ENCODE results near the gene CHRD. TPM values are rescaled to one million over a fixed set of nuclear protein-coding genes. Genes with fewer than 3 reads are reported as not detected.

CHRD gene
- polyA plus RNA-seq, 1 donor, result 3.7 TPM

GRCh38 chr3:184399410-184399809 is 19.6 kb downstream of the CHRD start:
- H3K4me3 ChIP-seq (ENCODE audit: low read length), result no peak overlapping the region
- no CpG with 5 or more reads among the region's 9 CpGs for WGBS (ENCODE audit: insufficient coverage, low lambda C conversion rate)

GRCh38 chr3:184405075-184406030 is 25.5 kb downstream of the CHRD start:
- H3K9me3 ChIP-seq (ENCODE audit: control insufficient read depth, low read depth, low read length), result no peaks in the 10 kb centered on the region
- H3K36me3 ChIP-seq (ENCODE audit: control insufficient read depth, insufficient read depth, low read length), result no peaks in the 10 kb centered on the region
- no peak overlapping the region for H3K4me3 ChIP-seq (ENCODE audit: low read length)
- DNase-seq, result no peak
- no CpG with 5 or more reads among the region's 20 CpGs for WGBS (ENCODE audit: insufficient coverage, low lambda C conversion rate)
- H3K27me3 ChIP-seq (ENCODE audit: control insufficient read depth, insufficient read depth, low read length), result peaks cover 9% of the 10 kb centered on the region
- H3K4me1 ChIP-seq (ENCODE audit: control insufficient read depth, insufficient read depth, low read length), result no peaks in the 10 kb centered on the region
- no peak overlapping the region for H3K27ac ChIP-seq (ENCODE audit: low read length)

More at GRCh38 chr3:184399410-184399809, 19.6 kb downstream of the CHRD start:
- no peak for DNase-seq
- no peaks in the 10 kb centered on the region for H3K9me3 ChIP-seq (ENCODE audit: control insufficient read depth, low read depth, low read length)
- no peaks in the 10 kb centered on the region for H3K4me1 ChIP-seq (ENCODE audit: control insufficient read depth, insufficient read depth, low read length)
- H3K27me3 ChIP-seq (ENCODE audit: control insufficient read depth, insufficient read depth, low read length), result peaks cover 18% of the 10 kb centered on the region
- no peaks in the 10 kb centered on the region for H3K36me3 ChIP-seq (ENCODE audit: control insufficient read depth, insufficient read depth, low read length)
- no peak overlapping the region for H3K27ac ChIP-seq (ENCODE audit: low read length)

- no CpG with 5 or more reads among the region's 8 CpGs for WGBS (ENCODE audit: insufficient coverage, low lambda C conversion rate)
- Histone ChIP-seq H3K27ac (ENCODE audit: low read length) (no peak overlapping the region), H3K36me3 (ENCODE audit: control insufficient read depth, insufficient read depth, low read length) (no peaks in the 10 kb centered on the region), H3K4me3 (ENCODE audit: low read length) (no peak overlapping the region), H3K9me3 (ENCODE audit: control insufficient read depth, low read depth, low read length) (no peaks in the 10 kb centered on the region), H3K4me1 (ENCODE audit: control insufficient read depth, insufficient read depth, low read length) (no peaks in the 10 kb centered on the region), H3K27me3 (ENCODE audit: control insufficient read depth, insufficient read depth, low read length) (no peaks in the 10 kb centered on the region)
- DNase-seq, result no peak
These were observed 29.6 kb downstream of the CHRD start for GRCh38 chr3:184409331-184409926.

GRCh38 chr3:184409946-184410500 is 30.2 kb downstream of the CHRD start:
- WGBS (ENCODE audit: insufficient coverage, low lambda C conversion rate), result no CpG with 5 or more reads among the region's 12 CpGs
- Histone ChIP-seq H3K4me3 (ENCODE audit: low read length) (no peak overlapping the region), H3K27me3 (ENCODE audit: control insufficient read depth, insufficient read depth, low read length) (no peaks in the 10 kb centered on the region), H3K4me1 (ENCODE audit: control insufficient read depth, insufficient read depth, low read length) (no peaks in the 10 kb centered on the region), H3K9me3 (ENCODE audit: control insufficient read depth, low read depth, low read length) (no peaks in the 10 kb centered on the region), H3K36me3 (ENCODE audit: control insufficient read depth, insufficient read depth, low read length) (no peaks in the 10 kb centered on the region), H3K27ac (ENCODE audit: low read length) (no peak overlapping the region)
- DNase-seq, result no peak

- no peaks in the 10 kb centered on the region for H3K9me3 ChIP-seq (ENCODE audit: control insufficient read depth, low read depth, low read length)
- no peak overlapping the region for H3K27ac ChIP-seq (ENCODE audit: low read length)
- peaks cover 11% of the 10 kb centered on the region for H3K4me1 ChIP-seq (ENCODE audit: control insufficient read depth, insufficient read depth, low read length)
- WGBS (ENCODE audit: insufficient coverage, low lambda C conversion rate), result no CpG with 5 or more reads among the region's 16 CpGs
- no peak for DNase-seq
- no peaks in the 10 kb centered on the region for H3K36me3 ChIP-seq (ENCODE audit: control insufficient read depth, insufficient read depth, low read length)
- H3K4me3 ChIP-seq (ENCODE audit: low read length), result no peak overlapping the region
- H3K27me3 ChIP-seq (ENCODE audit: control insufficient read depth, insufficient read depth, low read length), result no peaks in the 10 kb centered on the region
These were observed 34.8 kb downstream of the CHRD start for GRCh38 chr3:184414418-184415202.

- Histone ChIP-seq H3K36me3 (ENCODE audit: control insufficient read depth, insufficient read depth, low read length) (no peaks in the 10 kb centered on the region), H3K4me3 (ENCODE audit: low read length) (no peak overlapping the region), H3K27me3 (ENCODE audit: control insufficient read depth, insufficient read depth, low read length) (no peaks in the 10 kb centered on the region), H3K27ac (ENCODE audit: low read length) (no peak overlapping the region), H3K9me3 (ENCODE audit: control insufficient read depth, low read depth, low read length) (no peaks in the 10 kb centered on the region), H3K4me1 (ENCODE audit: control insufficient read depth, insufficient read depth, low read length) (peaks cover 11% of the 10 kb centered on the region)
- no CpG with 5 or more reads among the region's 4 CpGs for WGBS (ENCODE audit: insufficient coverage, low lambda C conversion rate)
- DNase-seq, result no peak
These were observed 35.3 kb downstream of the CHRD start for GRCh38 chr3:184415203-184415490.

- Histone ChIP-seq H3K9me3 (ENCODE audit: control insufficient read depth, low read depth, low read length) (no peaks in the 10 kb centered on the region), H3K4me3 (ENCODE audit: low read length) (no peak overlapping the region), H3K4me1 (ENCODE audit: control insufficient read depth, insufficient read depth, low read length) (peaks cover 11% of the 10 kb centered on the region), H3K27ac (ENCODE audit: low read length) (no peak overlapping the region), H3K36me3 (ENCODE audit: control insufficient read depth, insufficient read depth, low read length) (no peaks in the 10 kb centered on the region), H3K27me3 (ENCODE audit: control insufficient read depth, insufficient read depth, low read length) (no peaks in the 10 kb centered on the region)
- no CpG with 5 or more reads among the region's 14 CpGs for whole genome bisulfite sequencing (ENCODE audit: insufficient coverage, low lambda C conversion rate)
- peak; percentile 56 to 69 for DNase-seq
These were observed 37.9 kb downstream of the CHRD start for GRCh38 chr3:184417619-184418327.

GRCh38 chr3:184419171-184419570 is 39.3 kb downstream of the CHRD start:
- no peak for DNase-seq
- Histone ChIP-seq H3K27me3 (ENCODE audit: control insufficient read depth, insufficient read depth, low read length) (no peaks in the 10 kb centered on the region), H3K4me1 (ENCODE audit: control insufficient read depth, insufficient read depth, low read length) (peaks cover 11% of the 10 kb centered on the region), H3K9me3 (ENCODE audit: control insufficient read depth, low read depth, low read length) (no peaks in the 10 kb centered on the region), H3K4me3 (ENCODE audit: low read length) (no peak overlapping the region), H3K27ac (ENCODE audit: low read length) (no peak overlapping the region), H3K36me3 (ENCODE audit: control insufficient read depth, insufficient read depth, low read length) (no peaks in the 10 kb centered on the region)
- WGBS (ENCODE audit: insufficient coverage, low lambda C conversion rate), result no CpG with 5 or more reads among the region's 5 CpGs

GRCh38 chr3:184423561-184423960 is 43.7 kb downstream of the CHRD start:
- no peaks in the 10 kb centered on the region for H3K9me3 ChIP-seq (ENCODE audit: control insufficient read depth, low read depth, low read length)
- no peaks in the 10 kb centered on the region for H3K36me3 ChIP-seq (ENCODE audit: control insufficient read depth, insufficient read depth, low read length)
- no peaks in the 10 kb centered on the region for H3K4me1 ChIP-seq (ENCODE audit: control insufficient read depth, insufficient read depth, low read length)
- WGBS (ENCODE audit: insufficient coverage, low lambda C conversion rate), result no CpG with 5 or more reads among the region's 3 CpGs
- no peak for DNase-seq
- H3K4me3 ChIP-seq (ENCODE audit: low read length), result no peak overlapping the region
- H3K27me3 ChIP-seq (ENCODE audit: control insufficient read depth, insufficient read depth, low read length), result peaks cover 2% of the 10 kb centered on the region
- H3K27ac ChIP-seq (ENCODE audit: low read length), result no peak overlapping the region
